Tibial nerve (tissue), 4 donors: ENCODE measurements around the gene SYNGR3. TPM values are rescaled to one million over a fixed set of nuclear protein-coding genes. Genes with fewer than 3 reads are reported as not detected.

Experiments
- DNase-seq, 2 donors: peaks; one replicate each; pipeline ENCODE4 v3.0.0-alpha.2; 2019; ENCODE audit warnings: low spot score in 2 of 2
- H3K27ac ChIP-seq, 4 donors: fragments of 200-600 bp; sonication (generic) in 3 of 4; one replicate each; pipeline ENCODE4 v1.5.1; 2017 to 2019; ENCODE audit warnings: mild to moderate bottlenecking in 1 of 4
- H3K27me3 ChIP-seq, 2 donors: fragments of 200-600 bp; sonication (generic) in 1 of 2; one replicate each; pipeline versions ENCODE4 v1.5.1 to v1.6.0; 2017 to 2019
- H3K36me3 ChIP-seq, 3 donors: fragments of 200-600 bp; sonication (generic); one replicate each; pipeline ENCODE4 v1.5.1; 2018 to 2019
- H3K4me1 ChIP-seq, 4 donors: fragments of 200-600 bp; sonication (generic) in 3 of 4; one replicate each; pipeline ENCODE4 v1.5.1; 2017 to 2019
- H3K4me3 ChIP-seq, 4 donors: fragments of 200-600 bp; sonication (generic) in 3 of 4; one replicate each; pipeline ENCODE4 v1.5.1; 2017 to 2019; ENCODE audit warnings: mild to moderate bottlenecking in 1 of 4, moderate library complexity in 1 of 4
- H3K9me3 ChIP-seq, 4 donors: fragments of 200-600 bp; sonication (generic) in 3 of 4; one replicate each; pipeline ENCODE4 v1.5.1; 2017 to 2019
- EP300 ChIP-seq, 2 donors: sonication (generic); formaldehyde crosslinking; IDR thresholded peaks; one replicate each; pipeline ENCODE4 v1.6.1; 2017; ENCODE audit warnings: antibody characterized with exemption in 2 of 2, mild to moderate bottlenecking in 1 of 2
- POLR2A ChIP-seq, 2 donors: fragments of 450-650 bp; IDR thresholded peaks; one replicate each; pipeline ENCODE4 v1.6.1; 2017; ENCODE audit warnings: antibody characterized with exemption in 2 of 2, mild to moderate bottlenecking in 2 of 2, moderate library complexity in 2 of 2
- WGBS, 2 donors: methylation state at CpG; one replicate each; pipeline ENCODE4 v1.1.5; 2018; 5-methylcytosine and 5-hydroxymethylcytosine counted together
- total RNA-seq, 4 donors: library from RNA; depleted of rRNA; stranded (reverse); fragments of >200 nt; gene quantifications; one replicate each; pipeline ENCODE4 v1.1.0, GENCODE V29; 2016
- TF ChIP-seq, protein P1 (sequence below), 5 experiments: fragments of 200-600 bp in 3 of 5; fragments of 450-650 bp in 2 of 5; sonication (generic) in 3 of 5; IDR thresholded peaks; one replicate each; pipeline ENCODE4 v1.5.1; 2016 to 2019; ENCODE audit warnings: antibody characterized with exemption in 5 of 5, mild to moderate bottlenecking in 3 of 5, moderate library complexity in 2 of 5

The SYNGR3 gene
- total RNA-seq, 4 donors from 2014 or later = 3.9 TPM; not detected in 3

DNA sequence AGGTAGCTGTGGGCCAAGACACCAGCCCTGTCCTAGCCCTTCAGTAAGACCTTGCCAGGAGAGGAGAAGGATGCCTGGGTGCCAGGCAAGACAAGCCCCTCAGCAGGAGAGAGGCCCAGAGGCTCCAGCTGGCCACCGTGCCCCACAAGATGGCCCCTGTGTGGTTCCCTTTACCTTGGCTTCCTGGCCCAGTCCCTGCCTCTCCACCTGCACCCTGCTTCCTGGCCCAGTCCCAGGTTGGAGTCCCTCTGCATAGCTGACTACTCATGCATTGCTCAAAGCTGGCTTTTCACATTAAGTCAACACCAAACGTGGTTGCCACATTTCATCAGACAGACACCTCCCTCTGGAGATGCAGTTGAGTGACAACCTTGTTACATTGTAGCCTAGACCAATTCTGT is 4.0 kb downstream of the SYNGR3 start:
- TF ChIP-seq, protein P1, sequence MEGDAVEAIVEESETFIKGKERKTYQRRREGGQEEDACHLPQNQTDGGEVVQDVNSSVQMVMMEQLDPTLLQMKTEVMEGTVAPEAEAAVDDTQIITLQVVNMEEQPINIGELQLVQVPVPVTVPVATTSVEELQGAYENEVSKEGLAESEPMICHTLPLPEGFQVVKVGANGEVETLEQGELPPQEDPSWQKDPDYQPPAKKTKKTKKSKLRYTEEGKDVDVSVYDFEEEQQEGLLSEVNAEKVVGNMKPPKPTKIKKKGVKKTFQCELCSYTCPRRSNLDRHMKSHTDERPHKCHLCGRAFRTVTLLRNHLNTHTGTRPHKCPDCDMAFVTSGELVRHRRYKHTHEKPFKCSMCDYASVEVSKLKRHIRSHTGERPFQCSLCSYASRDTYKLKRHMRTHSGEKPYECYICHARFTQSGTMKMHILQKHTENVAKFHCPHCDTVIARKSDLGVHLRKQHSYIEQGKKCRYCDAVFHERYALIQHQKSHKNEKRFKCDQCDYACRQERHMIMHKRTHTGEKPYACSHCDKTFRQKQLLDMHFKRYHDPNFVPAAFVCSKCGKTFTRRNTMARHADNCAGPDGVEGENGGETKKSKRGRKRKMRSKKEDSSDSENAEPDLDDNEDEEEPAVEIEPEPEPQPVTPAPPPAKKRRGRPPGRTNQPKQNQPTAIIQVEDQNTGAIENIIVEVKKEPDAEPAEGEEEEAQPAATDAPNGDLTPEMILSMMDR (IDR thresholded peaks at IDR 0.05) = no peak
- no peak for TF ChIP-seq EP300 (IDR thresholded peaks at IDR 0.05)
- TF ChIP-seq POLR2A (IDR thresholded peaks at IDR 0.05) = no peak
- no peak overlapping the region for H3K27ac ChIP-seq
- 57 to 63% methylated on average over 2 of the region's 2 CpGs for WGBS, 2 donors
- H3K36me3 ChIP-seq = peaks cover 0 to 29% (median 3%) of the 10 kb centered on the region in 3 donors
- no peak overlapping the region for H3K4me3 ChIP-seq
- no peak for DNase-seq
- H3K4me1 ChIP-seq = peaks cover 0 to 36% (median 16%) of the 10 kb centered on the region in 4 donors
- H3K27me3 ChIP-seq = peaks cover 0 to 45% of the 10 kb centered on the region in 2 donors
- H3K9me3 ChIP-seq = no peaks in the 10 kb centered on the region

DNA sequence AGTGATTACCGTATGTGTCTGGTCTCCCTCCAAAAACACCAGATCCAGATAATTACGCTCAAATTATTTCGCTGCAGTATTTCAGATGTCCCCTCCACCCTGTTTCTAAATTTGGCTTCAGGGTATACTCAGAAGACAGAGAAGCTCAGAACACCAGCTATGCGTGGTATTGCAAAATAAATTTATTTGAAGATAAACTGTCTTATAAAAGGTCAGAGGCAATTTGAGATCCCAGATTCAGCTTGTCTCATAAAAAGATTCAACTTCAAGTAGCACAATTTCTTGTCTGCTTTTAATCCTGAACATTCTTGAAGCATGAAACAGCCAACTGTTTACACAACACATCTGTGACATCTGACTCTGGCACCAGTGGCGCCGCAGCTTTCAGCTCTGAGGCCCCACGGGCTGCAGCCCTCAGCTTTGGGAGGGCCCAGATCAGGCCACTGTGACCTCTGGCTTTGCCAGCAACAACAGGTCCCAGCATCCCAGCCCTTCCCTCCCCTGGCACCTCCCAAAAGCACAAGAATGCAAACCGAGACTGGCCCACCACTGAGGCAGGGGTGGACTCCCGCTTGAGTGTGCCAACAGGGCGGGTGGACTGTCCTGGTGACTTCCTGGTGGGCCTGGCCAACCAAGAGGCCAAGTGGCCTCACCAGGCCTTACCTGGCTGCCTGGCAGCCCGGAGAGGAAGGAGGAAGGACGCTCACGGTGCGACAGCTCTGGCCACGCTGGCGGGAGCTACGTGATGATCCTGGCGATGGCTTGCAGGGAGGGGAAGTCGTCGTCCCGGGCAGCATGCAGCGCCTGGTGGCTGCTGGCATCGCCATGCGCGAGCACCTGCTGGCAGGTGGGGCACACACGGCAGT is 8.0 kb downstream of the SYNGR3 start:
- peaks cover 0 to 3% (median under 1%) of the 10 kb centered on the region in 4 donors for H3K4me1 ChIP-seq
- TF ChIP-seq, protein P1 (IDR thresholded peaks at IDR 0.05) = no peak
- TF ChIP-seq EP300 (IDR thresholded peaks at IDR 0.05) (no peak), POLR2A (IDR thresholded peaks at IDR 0.05) (no peak)
- peak overlapping the region in 1 of 4 donors; percentile 35 for H3K27ac ChIP-seq
- H3K36me3 ChIP-seq = peaks cover 20 to 69% (median 21%) of the 10 kb centered on the region in 3 donors
- no peak overlapping the region for H3K4me3 ChIP-seq
- WGBS, 2 donors = 75 to 86% methylated on average over 13 to 25 of the region's 26 CpGs
- peaks cover 0 to 9% of the 10 kb centered on the region in 2 donors for H3K27me3 ChIP-seq
- H3K9me3 ChIP-seq = no peaks in the 10 kb centered on the region
- no peak for DNase-seq

DNA sequence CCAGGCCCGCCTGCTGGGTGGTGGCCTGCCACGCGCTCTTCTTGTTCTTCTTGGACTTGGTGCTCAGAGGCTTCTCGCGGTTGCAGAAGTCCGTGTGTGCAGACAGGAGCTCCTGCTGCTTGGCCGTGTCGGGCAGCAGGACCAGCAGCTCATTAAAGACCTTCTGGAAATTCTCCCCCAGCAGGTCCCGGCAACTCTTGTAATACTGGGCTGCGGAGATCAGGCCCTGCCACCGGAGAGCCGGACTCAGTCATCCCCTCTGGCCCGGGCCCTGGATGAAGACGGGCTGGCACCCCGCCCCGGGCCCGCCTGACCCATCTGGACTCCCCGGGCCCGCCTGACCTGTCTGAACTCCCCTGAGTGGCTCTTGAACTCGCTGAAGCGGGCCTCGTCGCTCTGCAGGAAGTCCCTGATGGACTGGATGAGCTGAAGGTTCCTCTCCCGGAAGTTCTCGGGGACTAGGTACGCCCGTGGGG is 8.6 kb downstream of the SYNGR3 start:
- TF ChIP-seq, protein P1 (IDR thresholded peaks at IDR 0.05) = no peak
- TF ChIP-seq POLR2A (IDR thresholded peaks at IDR 0.05) (no peak), EP300 (IDR thresholded peaks at IDR 0.05) (no peak)
- peaks cover 0 to 5% (median 0%) of the 10 kb centered on the region in 4 donors for H3K4me1 ChIP-seq
- no peak for DNase-seq
- peak overlapping the region in 1 of 4 donors; percentile 35 for H3K27ac ChIP-seq
- H3K36me3 ChIP-seq = peaks cover 20 to 76% (median 23%) of the 10 kb centered on the region in 3 donors
- 93 to 95% methylated on average over 21 to 22 of the region's 27 CpGs for WGBS, 2 donors
- H3K9me3 ChIP-seq = no peaks in the 10 kb centered on the region
- H3K4me3 ChIP-seq = no peak overlapping the region
- peaks cover 0 to 2% of the 10 kb centered on the region in 2 donors for H3K27me3 ChIP-seq

DNA sequence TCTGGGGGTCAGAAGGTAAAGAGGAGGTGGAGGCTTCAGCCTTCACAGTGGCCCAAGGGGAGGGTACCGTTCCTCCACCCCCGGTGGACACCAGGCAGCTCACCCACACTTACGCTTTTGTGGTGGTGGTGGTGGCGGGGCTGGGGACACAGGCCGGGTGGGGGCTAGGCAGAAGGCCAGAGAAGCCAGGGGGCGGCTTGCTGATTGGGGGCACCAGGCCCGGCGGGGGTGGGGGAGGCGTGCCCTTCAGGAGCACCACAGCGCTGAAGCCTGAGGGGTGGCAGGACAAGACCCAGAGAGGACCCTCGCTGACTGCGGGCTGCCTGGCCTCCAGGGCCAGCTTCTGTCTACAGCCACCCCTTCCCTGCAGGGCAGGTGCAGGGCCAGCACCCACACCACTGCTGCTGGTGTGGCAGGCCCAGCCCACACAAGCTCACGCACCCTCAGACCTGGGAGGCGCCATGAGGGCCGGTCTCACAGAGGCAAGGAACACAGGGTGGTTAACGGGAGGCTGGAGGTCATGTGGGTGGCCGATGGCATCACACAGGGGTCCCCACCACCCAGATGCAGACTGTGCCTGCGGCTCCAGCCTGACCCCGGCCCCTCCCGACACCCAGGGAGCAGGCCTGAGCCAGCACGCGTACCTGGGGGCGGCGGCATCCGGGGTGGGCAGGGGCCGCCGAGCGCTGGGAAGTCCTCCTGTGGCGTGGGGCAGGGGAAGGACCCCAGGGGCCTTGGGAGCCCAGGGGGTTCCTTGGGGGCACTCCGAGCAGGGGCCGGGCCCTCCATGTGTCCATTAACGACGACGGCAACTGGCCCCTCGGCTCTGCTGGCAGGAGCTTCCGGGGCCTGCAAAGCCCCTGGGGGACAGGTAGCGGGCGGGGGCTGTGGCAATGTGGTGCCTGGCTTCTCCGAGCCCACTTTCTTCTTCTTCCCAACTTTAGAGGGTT is 9.4 kb downstream of the SYNGR3 start:
- Histone ChIP-seq H3K4me3 (no peak overlapping the region), H3K9me3 (no peaks in the 10 kb centered on the region), H3K27ac (no peak overlapping the region), H3K4me1 (peaks cover 0 to 12% (median 6%) of the 10 kb centered on the region in 4 donors), H3K36me3 (peaks cover 20 to 78% (median 23%) of the 10 kb centered on the region in 3 donors), H3K27me3 (no peaks in the 10 kb centered on the region)
- 83 to 92% methylated on average over 25 to 27 of the region's 39 CpGs for WGBS, 2 donors
- DNase-seq = no peak
- TF ChIP-seq POLR2A (IDR thresholded peaks at IDR 0.05) = no peak
- TF ChIP-seq, protein P1 (IDR thresholded peaks at IDR 0.05) = no peak
- no peak for TF ChIP-seq EP300 (IDR thresholded peaks at IDR 0.05)
